HG02763 (cell line): ENCODE data around the gene DOK7.

Experiments
- ATAC-seq: cut with Tn5 transposase; IDR thresholded peaks from one replicate; pipeline ENCODE4 v1.9.1; 2021; ENCODE audit warnings: mild to moderate bottlenecking, moderate library complexity; ENCODE audit not compliant: unreplicated experiment

The DOK7 gene

GRCh38 chr4:3462790-3463415 is at the start of gene DOK7:
DOK7 (plus strand) TSS chr4:3463306; CDS start chr4:3463376, 70 bp downstream.
- no peak for ATAC-seq

- no peak for ATAC-seq
Measured at GRCh38 chr4:3413675-3414420, 49.3 kb upstream of the DOK7 start.

GRCh38 chr4:3414421-3415279 is 48.5 kb upstream of the DOK7 start:
- no peak for ATAC-seq

- ATAC-seq: no peak
Measured at GRCh38 chr4:3415471-3416141, 47.5 kb upstream of the DOK7 start.

- no peak for ATAC-seq
Measured at GRCh38 chr4:3416270-3416669, 46.8 kb upstream of the DOK7 start.

- ATAC-seq: no peak
Measured at GRCh38 chr4:3416821-3417221, 46.3 kb upstream of the DOK7 start.

- ATAC-seq: no peak
Measured at GRCh38 chr4:3417448-3417847, 45.7 kb upstream of the DOK7 start.

- no peak for ATAC-seq
Measured at GRCh38 chr4:3418029-3418762, 44.9 kb upstream of the DOK7 start.

GRCh38 chr4:3419836-3420605 is 43.1 kb upstream of the DOK7 start:
- no peak for ATAC-seq

GRCh38 chr4:3420606-3420955 is 42.5 kb upstream of the DOK7 start:
- no peak for ATAC-seq

- ATAC-seq: no peak
Measured at GRCh38 chr4:3420956-3421355, 42.1 kb upstream of the DOK7 start.

- no peak for ATAC-seq
Measured at GRCh38 chr4:3421470-3421869, 41.6 kb upstream of the DOK7 start.

- no peak for ATAC-seq
Measured at GRCh38 chr4:3422241-3422801, 40.8 kb upstream of the DOK7 start.

- ATAC-seq: no peak
Measured at GRCh38 chr4:3422808-3423297, 40.3 kb upstream of the DOK7 start.

GRCh38 chr4:3423406-3423805 is 39.7 kb upstream of the DOK7 start:
- no peak for ATAC-seq

- no peak for ATAC-seq
Measured at GRCh38 chr4:3423952-3424351, 39.2 kb upstream of the DOK7 start.

- ATAC-seq: no peak
Measured at GRCh38 chr4:3424522-3425095, 38.5 kb upstream of the DOK7 start.

GRCh38 chr4:3426465-3427133 is 36.5 kb upstream of the DOK7 start:
- ATAC-seq: no peak

GRCh38 chr4:3427134-3427476 is 36.0 kb upstream of the DOK7 start:
- no peak for ATAC-seq
